Mucosa of descending colon (tissue), 3 donors: ENCODE data around the gene MPHOSPH9. TPM values are rescaled to one million over a fixed set of nuclear protein-coding genes. Genes with fewer than 3 reads are reported as not detected.

Experiments
- ATAC-seq: fragments of 200-7000 bp; cut with Tn5 transposase; one replicate; pipeline ENCODE4 v1.9.1; 2020; ENCODE audit warnings: mild to moderate bottlenecking, moderate library complexity
- DNase-seq, 3 donors: peaks; one replicate each; pipeline ENCODE4 v3.0.0-alpha.2; 2020
- H3K36me3 ChIP-seq: fragments of 200-600 bp; one replicate; pipeline ENCODE4 v1.8.0; 2021; ENCODE audit warnings: low read depth, mild to moderate bottlenecking
- H3K4me1 ChIP-seq: fragments of 200-600 bp; one replicate; pipeline ENCODE4 v1.8.0; 2021; ENCODE audit warnings: low read depth, mild to moderate bottlenecking
- H3K4me3 ChIP-seq: fragments of 200-600 bp; one replicate; pipeline ENCODE4 v1.8.0; 2021; ENCODE audit warnings: mild to moderate bottlenecking
- H3K9me3 ChIP-seq: fragments of 200-600 bp; one replicate; pipeline ENCODE4 v1.8.0; 2021; ENCODE audit warnings: mild to moderate bottlenecking
- CTCF ChIP-seq: fragments of 200-600 bp; IDR thresholded peaks from one replicate; pipeline ENCODE4 v1.8.0; 2022; ENCODE audit warnings: antibody characterized with exemption, mild to moderate bottlenecking
- intact Hi-C, 2 donors: fragments of 100-400 bp; cut with DNase I in 1 of 2; cut with micrococcal nuclease in 1 of 2; formaldehyde crosslinking; loops; one replicate each; pipeline versions ENCODE4 v1.11.0 to v1.11.1; 2022; cut with DNase I, micrococcal nuclease
- total RNA-seq, 3 donors: library from RNA; stranded (reverse); fragmentation: NEBNext Ultra II Directional in 2 of 3; extraction: Animal tissue kit (Norgen Biotek cat#: 25700) in 2 of 3; gene quantifications; one replicate each; pipeline versions ENCODE4 v1.2.1 to v1.2.4, GENCODE V29; 2021 to 2023
- donor health status: DM: no; HTN: no; CAD: no; lungs with moderate emphysema.
- donor health status: DM: no; HTN: no; CAD: no.
- donor health status: DM: no; HTN: yes; CAD: no.

Gene MPHOSPH9
- total RNA-seq, 3 donors from 2014 or later, result 19.6 to 28.7 (median 19.8) TPM

DNA sequence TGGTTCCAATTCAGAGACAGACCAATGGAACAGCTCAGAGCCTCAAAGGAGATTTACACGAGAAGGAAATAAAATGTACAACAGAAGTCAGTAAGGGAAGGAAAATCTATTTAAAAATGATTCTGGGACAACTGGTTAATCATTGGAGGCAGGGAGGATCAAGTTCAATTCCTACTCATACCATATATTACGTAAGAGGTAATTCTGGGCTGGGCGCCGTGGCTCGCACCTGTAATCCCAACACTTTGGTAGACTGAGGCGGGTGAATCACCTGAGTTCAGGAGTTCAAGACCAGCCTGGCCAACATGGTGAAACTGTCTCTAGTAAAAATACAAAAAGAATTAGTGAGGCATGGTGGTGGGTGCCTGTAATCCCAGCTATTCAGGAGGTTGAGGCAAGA, 45.3 kb downstream of the MPHOSPH9 start:
- intact Hi-C loops, result no loop called here
- H3K4me3 ChIP-seq, result no peak overlapping the region
- no peaks in the 10 kb centered on the region for H3K9me3 ChIP-seq

DNA sequence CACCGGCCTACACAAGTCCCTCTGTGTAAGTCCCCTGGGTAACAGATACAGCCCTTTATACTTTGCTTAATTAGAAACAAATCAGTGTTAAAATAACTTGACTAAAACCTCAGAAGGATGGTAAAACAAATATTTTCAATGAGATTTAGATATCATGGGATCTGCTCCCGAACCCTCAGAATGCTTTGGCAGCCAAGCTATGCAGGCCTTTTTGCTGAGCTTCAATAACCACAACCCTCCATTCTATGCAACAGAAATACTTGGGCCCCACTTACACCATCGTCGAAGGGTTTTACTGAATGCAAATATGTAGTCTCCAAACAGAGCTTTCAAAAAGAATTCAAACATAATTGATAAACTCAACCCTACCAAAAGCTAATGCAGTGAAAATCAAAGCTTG, 52.8 kb downstream of the MPHOSPH9 start:
- no peak overlapping the region for H3K4me3 ChIP-seq
- DNase-seq, result no peak
- H3K36me3 ChIP-seq, result no peaks in the 10 kb centered on the region
- H3K9me3 ChIP-seq, result no peaks in the 10 kb centered on the region
- intact Hi-C loops, result no loop called here
- no peaks in the 10 kb centered on the region for H3K4me1 ChIP-seq
- ATAC-seq, result no peak
- TF ChIP-seq CTCF, result no peak

More for the DNA sequence above, 45.3 kb downstream of the MPHOSPH9 start:
- no peaks in the 10 kb centered on the region for H3K4me1 ChIP-seq
- H3K36me3 ChIP-seq, result no peaks in the 10 kb centered on the region
- no peak for ATAC-seq
- TF ChIP-seq CTCF, result no peak
- DNase-seq, result no peak

DNA sequence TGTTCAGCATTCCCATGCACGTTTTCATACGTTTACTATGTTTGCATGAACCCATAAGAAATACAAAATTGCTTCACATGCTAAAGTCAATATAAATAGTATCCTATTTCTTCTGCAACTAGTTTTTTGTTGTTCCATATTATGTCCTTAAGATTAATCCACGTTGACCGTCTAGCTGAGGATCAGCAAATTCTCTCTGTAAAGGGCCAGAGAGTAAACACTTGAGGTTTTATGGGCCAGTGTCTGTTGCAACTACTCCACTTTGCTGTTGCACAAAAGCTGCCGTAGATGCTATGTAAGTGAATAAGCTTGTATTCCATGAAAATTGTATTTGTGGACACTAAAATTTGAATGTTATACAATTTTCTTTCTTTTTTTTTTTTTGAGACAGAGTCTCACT, 61.0 kb downstream of the MPHOSPH9 start:
- DNase-seq (no peak), ATAC-seq (no peak)
- no peak for TF ChIP-seq CTCF
- H3K9me3 ChIP-seq, result no peaks in the 10 kb centered on the region
- H3K36me3 ChIP-seq, result no peaks in the 10 kb centered on the region
- H3K4me1 ChIP-seq, result no peaks in the 10 kb centered on the region
- intact Hi-C loops, result no loop called here
- H3K4me3 ChIP-seq, result no peak overlapping the region

DNA sequence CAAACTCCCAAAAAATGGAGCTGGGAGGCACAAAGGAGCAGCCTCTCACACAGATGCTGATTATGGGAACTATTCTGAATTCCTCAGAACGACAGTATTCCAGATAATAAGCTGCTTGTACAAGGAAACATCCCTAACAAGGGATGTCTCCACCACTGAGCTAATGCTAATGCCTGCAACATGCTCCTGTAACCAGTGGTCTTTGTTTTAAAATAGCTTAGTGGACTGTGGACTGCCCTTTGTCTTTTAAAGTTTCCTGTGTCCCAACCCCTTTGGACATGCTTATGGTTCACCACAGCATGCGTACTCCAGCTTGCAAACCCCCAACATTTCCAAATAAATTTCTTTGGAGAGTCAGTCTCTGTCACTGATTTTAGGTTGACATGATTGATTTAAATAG, 65.6 kb downstream of the MPHOSPH9 start:
- no peaks in the 10 kb centered on the region for H3K4me1 ChIP-seq
- H3K36me3 ChIP-seq, result no peaks in the 10 kb centered on the region
- H3K9me3 ChIP-seq, result no peaks in the 10 kb centered on the region
- DNase-seq (no peak), ATAC-seq (no peak)
- no peak for TF ChIP-seq CTCF
- intact Hi-C loops, result no loop called here
- no peak overlapping the region for H3K4me3 ChIP-seq

- no peak for DNase-seq
- H3K9me3 ChIP-seq, result no peaks in the 10 kb centered on the region
- TF ChIP-seq CTCF, result no peak
- no peaks in the 10 kb centered on the region for H3K4me1 ChIP-seq
- ATAC-seq, result no peak
- intact Hi-C loops, result no loop called here
- no peaks in the 10 kb centered on the region for H3K36me3 ChIP-seq
- no peak overlapping the region for H3K4me3 ChIP-seq
These were observed 67.4 kb downstream of the MPHOSPH9 start for GRCh38 chr12:123165537-123165936.

DNA sequence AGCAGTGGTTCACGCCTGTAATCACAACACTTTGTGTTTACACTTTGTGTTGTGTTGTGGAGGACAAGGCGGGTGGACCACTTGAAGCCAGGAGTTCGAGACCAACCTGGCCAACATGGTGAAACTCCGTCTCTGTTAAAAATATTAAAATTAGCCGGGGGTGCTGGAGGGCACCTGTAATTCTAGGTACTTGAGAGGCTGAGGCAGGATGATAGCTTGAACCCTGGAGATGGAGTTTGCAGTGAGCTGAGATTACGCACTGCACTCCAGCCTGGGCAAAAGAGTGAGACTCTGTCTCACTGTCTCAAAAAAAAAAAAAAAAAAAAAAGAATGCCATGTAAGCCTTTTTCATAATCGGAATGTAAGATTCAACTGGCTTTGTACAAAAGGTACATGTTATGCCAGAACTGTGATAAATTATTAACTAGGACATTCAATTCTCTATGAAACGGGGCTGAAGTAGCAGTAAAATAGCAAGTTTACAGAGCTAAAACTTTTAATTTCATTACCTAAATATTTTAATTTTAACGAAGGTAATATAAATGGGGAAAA, 68.2 kb downstream of the MPHOSPH9 start:
- H3K36me3 ChIP-seq, result no peaks in the 10 kb centered on the region
- intact Hi-C loops, result no loop called here
- H3K4me1 ChIP-seq, result no peaks in the 10 kb centered on the region
- no peak overlapping the region for H3K4me3 ChIP-seq
- DNase-seq, result no peak
- no peak for TF ChIP-seq CTCF
- H3K9me3 ChIP-seq, result no peaks in the 10 kb centered on the region
- ATAC-seq, result no peak
